Hepatocyte (in vitro differentiated cells): ENCODE results near the gene CC2D1A.

Experiments
- CTCF ChIP-seq: fragments of 200-600 bp; sonication (generic); IDR thresholded peaks from 2 replicates; pipeline ENCODE4 v1.5.1; 2016; ENCODE audit warnings: antibody characterized with exemption, mild to moderate bottlenecking; ENCODE audit not compliant: poor library complexity
- EZH2 ChIP-seq: fragments of 200-600 bp; sonication (generic); IDR thresholded peaks from 2 replicates; pipeline ENCODE4 v1.6.1; 2016; ENCODE audit warnings: antibody characterized with exemption, mild to moderate bottlenecking, borderline replicate concordance

- TF ChIP-seq CTCF (no peak), EZH2 (no peak)
Measured at GRCh38 chr19:13883516-13884064, 22.4 kb upstream of the CC2D1A start.
